ENCODE measurements around the gene HPS3.
"Not testable (repeated sequence)": the region's sequence is repeated elsewhere in the genome, so short reads cannot be mapped to it uniquely, and the experiment has no call there.

Gene HPS3

DNA sequence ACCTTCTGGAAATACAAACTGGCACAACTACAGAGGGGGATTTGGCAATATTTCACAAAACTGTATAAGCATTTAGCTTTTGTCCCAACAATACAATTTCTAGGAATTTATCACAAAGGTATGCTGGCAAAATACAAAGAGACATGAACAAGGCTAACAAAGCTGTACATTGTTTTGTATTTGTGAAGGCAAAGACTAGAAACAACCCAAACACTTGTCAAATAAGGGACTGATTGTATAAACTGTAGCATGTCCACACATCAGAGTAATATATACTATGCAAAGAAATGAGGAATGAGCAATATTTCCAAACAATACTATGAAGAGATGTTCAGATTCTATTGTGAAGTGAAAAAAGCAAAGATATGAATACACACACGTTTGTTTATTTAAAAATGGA, 65.8 kb downstream of the HPS3 start:
- DNase-seq (ENCODE audit: low read depth), result no peak

DNA sequence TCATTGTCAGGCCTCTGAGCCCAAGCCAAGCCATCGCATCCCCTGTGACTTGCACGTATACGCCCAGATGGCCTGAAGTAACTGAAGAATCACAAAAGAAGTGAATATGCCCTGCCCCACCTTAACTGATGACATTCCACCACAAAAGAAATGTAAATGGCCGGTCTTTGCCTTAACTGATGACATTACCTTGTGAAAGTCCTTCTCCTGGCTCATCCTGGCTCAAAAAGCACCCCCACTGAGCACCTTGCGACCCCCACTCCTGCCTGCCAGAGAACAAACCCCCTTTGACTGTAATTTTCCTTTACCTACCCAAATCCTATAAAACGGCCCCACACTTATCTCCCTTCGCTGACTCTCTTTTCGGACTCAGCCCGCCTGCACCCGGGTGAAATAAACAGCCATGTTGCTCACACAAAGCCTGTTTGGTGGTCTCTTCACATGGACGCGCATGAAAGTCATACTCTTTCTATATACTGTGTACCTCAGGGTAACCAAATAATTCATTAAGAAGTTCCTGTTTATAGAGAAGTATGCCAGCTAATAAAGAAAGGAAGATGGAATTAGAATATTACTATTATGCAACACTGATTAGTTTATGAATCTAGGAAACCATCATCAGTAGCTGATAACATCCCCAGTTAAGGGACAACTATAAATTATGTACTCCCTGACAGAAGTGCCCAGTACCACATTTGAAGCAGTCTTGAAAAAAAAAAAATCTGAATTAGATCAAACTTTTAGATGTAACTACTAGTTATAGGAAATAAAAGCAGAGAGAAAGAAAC, 67.6 kb downstream of the HPS3 start:
- DNase-seq (ENCODE audit: low read depth), result not testable (repeated sequence)

GRCh38 chr3:149197669-149198068, 68.2 kb downstream of the HPS3 start:
- DNase-seq (ENCODE audit: low read depth), result no peak

- no peak for DNase-seq (ENCODE audit: low read depth)
Observed at GRCh38 chr3:149198611-149199010, 69.2 kb downstream of the HPS3 start.

GRCh38 chr3:149199474-149199873, 70.0 kb downstream of the HPS3 start:
- DNase-seq (ENCODE audit: low read depth), result no peak

GRCh38 chr3:149203758-149204157, 74.3 kb downstream of the HPS3 start:
- no peak for DNase-seq (ENCODE audit: low read depth)

DNA sequence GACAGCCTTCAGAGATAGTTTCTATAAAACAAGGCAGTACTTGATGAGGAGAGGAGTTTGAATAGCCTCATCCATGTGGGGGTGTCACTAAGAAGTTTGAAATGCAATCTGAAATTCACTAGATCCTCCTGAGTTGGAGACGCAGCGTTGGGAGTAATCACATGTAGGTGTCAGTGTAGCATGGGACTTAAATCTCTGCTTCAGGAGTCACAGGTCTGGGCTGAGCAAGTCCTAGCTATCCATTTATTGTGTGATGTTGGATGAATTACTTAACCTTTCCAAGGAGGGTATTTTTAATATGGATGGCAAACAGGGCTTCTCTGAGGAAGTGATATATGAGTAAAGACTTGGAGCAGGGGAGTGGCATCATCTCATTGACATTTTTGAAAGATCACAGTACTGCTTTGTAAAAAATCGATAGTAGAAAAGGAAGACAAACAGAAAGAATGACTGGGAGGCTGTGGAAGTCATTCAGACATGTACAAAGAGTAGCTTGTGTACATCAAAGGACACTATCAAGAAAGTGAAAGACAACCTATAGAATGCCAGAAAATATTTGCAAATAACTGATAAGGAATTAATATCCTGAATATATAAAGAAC, 75.1 kb downstream of the HPS3 start:
- no peak for DNase-seq (ENCODE audit: low read depth)

GRCh38 chr3:149207475-149207874, 78.0 kb downstream of the HPS3 start:
- DNase-seq (ENCODE audit: low read depth), result no peak

- no peak for DNase-seq (ENCODE audit: low read depth)
Observed at GRCh38 chr3:149209431-149209830, 80.0 kb downstream of the HPS3 start.

DNA sequence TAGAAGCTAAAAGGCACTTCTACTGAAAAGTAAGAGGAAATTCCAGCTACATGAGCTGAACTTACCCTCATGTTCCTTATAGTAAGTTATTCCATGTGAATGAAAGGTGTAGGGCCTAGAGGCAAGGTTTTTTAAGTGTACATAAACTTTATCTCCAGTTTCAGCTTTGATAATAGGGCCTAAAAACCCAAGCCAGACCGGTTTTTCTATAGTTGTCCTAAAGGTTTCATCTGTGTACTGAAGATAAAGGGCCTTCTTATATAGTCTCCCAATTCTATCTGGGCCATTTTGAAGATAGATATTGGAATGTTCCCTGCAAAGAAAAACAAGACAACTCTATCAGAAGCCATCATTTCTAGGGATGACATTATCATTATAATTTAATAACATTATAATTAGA, 82.9 kb downstream of the HPS3 start:
- DNase-seq (ENCODE audit: low read depth), result no peak

GRCh38 chr3:149214702-149215101, 85.3 kb downstream of the HPS3 start:
- DNase-seq (ENCODE audit: low read depth), result no peak

GRCh38 chr3:149215515-149215914, 86.1 kb downstream of the HPS3 start:
- DNase-seq (ENCODE audit: low read depth), result no peak

GRCh38 chr3:149216193-149216869, 86.9 kb downstream of the HPS3 start:
- no peak for DNase-seq (ENCODE audit: low read depth)

DNA sequence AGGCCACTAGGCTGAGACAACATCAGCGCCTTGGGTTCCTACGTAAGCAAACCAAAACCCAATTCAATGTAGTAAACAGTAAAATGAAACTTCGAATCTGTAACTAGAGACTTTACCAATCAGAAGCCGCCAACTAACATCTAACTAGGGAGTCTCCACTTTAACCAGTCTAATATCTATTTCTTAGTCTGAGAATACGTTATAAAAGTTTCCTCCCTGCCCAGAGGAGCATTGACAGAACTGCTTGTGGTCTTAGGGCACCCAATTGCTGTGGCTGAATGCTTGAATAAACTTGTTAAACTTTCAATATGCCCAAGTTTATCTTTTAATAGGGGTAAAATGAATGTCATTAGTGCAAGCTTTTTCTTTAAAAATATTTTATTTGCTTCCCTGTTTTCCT, 87.9 kb downstream of the HPS3 start:
- DNase-seq (ENCODE audit: low read depth), result no peak

DNA sequence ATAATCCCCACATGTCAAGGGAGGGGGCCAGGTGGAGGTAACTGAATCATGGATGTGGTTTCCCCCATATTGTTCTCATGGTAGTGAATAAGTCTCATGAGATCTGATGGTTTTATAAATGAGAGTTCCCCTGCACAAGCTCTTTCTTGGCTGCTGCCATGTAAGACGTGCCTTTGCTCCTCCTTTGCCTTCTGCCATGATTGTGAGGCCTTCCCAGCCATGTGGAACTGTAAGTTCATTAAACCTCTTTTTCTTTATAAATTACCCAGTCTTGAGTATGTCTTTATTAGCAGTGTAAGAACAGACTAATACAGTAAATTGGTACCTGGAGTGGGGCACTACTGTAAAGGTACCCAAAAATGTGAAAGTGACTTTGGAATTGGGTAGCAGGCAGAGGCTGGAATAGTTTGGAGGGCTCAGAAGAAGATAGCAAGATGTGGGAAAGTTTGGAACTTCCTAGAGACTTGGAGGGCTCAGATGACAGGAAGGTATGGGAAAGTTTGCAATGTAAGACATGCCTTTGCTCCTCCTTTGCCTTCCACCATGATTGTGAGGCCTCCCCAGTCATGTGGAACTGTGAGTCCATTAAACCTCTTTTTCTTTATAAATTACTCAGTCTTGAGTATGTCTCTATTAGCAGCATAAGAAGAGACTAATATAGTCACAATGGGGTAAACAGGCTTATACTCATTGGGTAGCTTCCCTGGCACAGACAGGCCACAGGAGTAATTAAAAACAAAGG, 90.1 kb downstream of the HPS3 start:
- not testable (repeated sequence) for DNase-seq (ENCODE audit: low read depth)

DNA sequence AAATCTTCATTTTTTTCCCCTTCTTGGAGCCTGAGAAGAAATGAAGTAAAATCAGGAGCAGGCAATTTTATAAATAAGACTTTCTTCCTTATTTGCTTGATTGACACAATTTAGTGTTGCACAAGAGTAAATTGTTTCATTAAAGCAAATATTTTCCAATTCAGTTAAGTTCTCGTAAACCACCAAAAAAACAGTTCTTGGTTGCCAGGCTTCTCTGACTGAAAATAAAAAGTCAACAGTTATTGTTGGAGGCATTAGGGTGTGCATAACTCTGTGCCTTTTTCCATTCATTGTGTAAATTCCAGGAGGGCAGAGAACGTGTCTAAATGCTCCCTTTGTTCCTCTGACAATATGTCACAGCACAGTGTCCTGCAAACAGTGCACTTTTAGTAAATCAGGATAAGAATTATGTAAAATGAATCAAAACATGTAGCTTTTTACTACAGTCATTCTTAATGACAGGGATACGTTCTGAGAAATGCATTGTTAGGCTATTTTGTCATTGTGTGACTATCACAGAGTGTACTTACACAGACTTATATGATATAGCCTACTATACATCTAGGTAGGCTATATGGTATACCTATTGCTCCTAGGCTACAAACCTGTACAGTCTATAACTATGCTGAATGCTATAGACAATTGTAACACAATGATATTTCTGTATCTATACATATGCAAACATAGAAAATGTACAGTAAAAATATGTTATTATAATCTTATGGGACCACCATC, 92.5 kb downstream of the HPS3 start, which contains the start of gene CP:
Gene CP, minus strand, starts transcription at position 47 of the 735 bp plus-strand sequence. Its CDS starts 37 bp downstream, at position 10.
- no peak for DNase-seq (ENCODE audit: low read depth)

All from stimulated activated CD8-positive, alpha-beta memory T cell treated with anti-CD3 and anti-CD28 coated beads, Interleukin-12 subunit alpha, Interleukin-12 subunit beta, amount 100 ng/mL, for 4 hours (primary cell).